WERI-Rb-1 (cell line): ENCODE measurements around the gene ENDOG.
A peak's percentile ranks its signal among the peaks of the same experiment; 100 is the strongest.

ENCODE experiments used
- DNase-seq: peaks from one replicate; pipeline ENCODE4 v3.0.0-alpha.2; 2020
- H3K27ac ChIP-seq: fragments of 250-450 bp; sonication (Bioruptor Pico); 2 replicates; pipeline ENCODE4 v1.5.1; 2020; ENCODE audit warnings: mild to moderate bottlenecking, moderate library complexity
- H3K27me3 ChIP-seq: fragments of 250-450 bp; sonication (Bioruptor Pico); 2 replicates; pipeline ENCODE4 v1.5.1; 2021; ENCODE audit warnings: mild to moderate bottlenecking, low read depth, moderate library complexity; ENCODE audit not compliant: insufficient read depth, severe bottlenecking
- H3K36me3 ChIP-seq: fragments of 250-450 bp; sonication (Bioruptor Pico); 2 replicates; pipeline ENCODE4 v1.5.1; 2020; ENCODE audit warnings: mild to moderate bottlenecking, moderate library complexity
- H3K4me3 ChIP-seq: 2 replicates; pipeline ENCODE4 v1.5.1; 2011; ENCODE audit warnings: low read depth, mild to moderate bottlenecking, control low read depth, low read length
- H3K9me3 ChIP-seq: fragments of 250-450 bp; sonication (Bioruptor Pico); 2 replicates; pipeline ENCODE4 v1.5.1; 2021; ENCODE audit warnings: mild to moderate bottlenecking, moderate library complexity; ENCODE audit not compliant: severe bottlenecking
- CTCF ChIP-seq: IDR thresholded peaks from 2 replicates; pipeline ENCODE4 v1.5.1; 2011; ENCODE audit warnings: low read depth, mild to moderate bottlenecking, control low read depth, inconsistent platforms, low read length

The ENDOG gene

GRCh38 chr9:128818099-128818838 is at the start of gene ENDOG:
ENDOG (plus strand) TSS chr9:128818500; CDS start chr9:128818685, 185 bp downstream.
- peak; percentile 99 for DNase-seq
- Histone ChIP-seq H3K27me3 (no peaks in the 10 kb centered on the region), H3K27ac (peak within 1 kb of the TSS; percentile 82), H3K4me3 (peak within 1 kb of the TSS; percentile 72), H3K9me3 (no peaks in the 10 kb centered on the region), H3K36me3 (peaks cover 31% of the 10 kb centered on the region)
- peak; percentile 99 for TF ChIP-seq CTCF

- TF ChIP-seq CTCF: no peak
- Histone ChIP-seq H3K36me3 (peaks cover 10% of the 10 kb centered on the region), H3K4me3 (no peak overlapping the region), H3K27ac (no peak overlapping the region), H3K27me3 (no peaks in the 10 kb centered on the region), H3K9me3 (no peaks in the 10 kb centered on the region)
- DNase-seq: no peak
Observed at GRCh38 chr9:128768606-128769005, 49.7 kb upstream of the ENDOG start.

- Histone ChIP-seq H3K27ac (no peak overlapping the region; the same call in 1 of the 2 replicates), H3K27me3 (no peaks in the 10 kb centered on the region), H3K9me3 (no peaks in the 10 kb centered on the region), H3K36me3 (peaks cover 10% of the 10 kb centered on the region), H3K4me3 (peak overlapping the region; percentile 79)
- DNase-seq: no peak
- TF ChIP-seq CTCF: no peak
Observed at GRCh38 chr9:128770286-128771030, 47.8 kb upstream of the ENDOG start.

GRCh38 chr9:128771094-128771721 is 47.1 kb upstream of the ENDOG start:
- no peak for DNase-seq
- H3K27ac ChIP-seq: peak overlapping the region; percentile 82
- H3K4me3 ChIP-seq: peak overlapping the region; percentile 79
- peaks cover 6% of the 10 kb centered on the region for H3K9me3 ChIP-seq
- no peak for TF ChIP-seq CTCF
- H3K36me3 ChIP-seq: peaks cover 10% of the 10 kb centered on the region
- H3K27me3 ChIP-seq: no peaks in the 10 kb centered on the region

GRCh38 chr9:128771745-128772519 is 46.4 kb upstream of the ENDOG start, which contains the start of gene ZER1:
ZER1 (minus strand) TSS chr9:128771927; CDS start chr9:128755565, 16,362 bp downstream.
- Histone ChIP-seq H3K36me3 (peaks cover 10% of the 10 kb centered on the region), H3K27ac (peak within 1 kb of the TSS; percentile 82), H3K27me3 (no peaks in the 10 kb centered on the region), H3K4me3 (peak within 1 kb of the TSS; percentile 79), H3K9me3 (peaks cover 7% of the 10 kb centered on the region)
- peak; percentile 94 for DNase-seq
- no peak for TF ChIP-seq CTCF
